SK-N-SH (cell line): Measurements from ENCODE around the gene SEC31B.

ENCODE experiments used
- EP300 ChIP-seq, 2 experiments: IDR thresholded peaks; 2 replicates each; pipeline versions ENCODE4 v1.4.0 to v1.6.1; 2012; ENCODE audit warnings: borderline replicate concordance in 1 of 2, low read depth in 1 of 2, low read length in 1 of 2
- EZH2phosphoT487 ChIP-seq: fragments of 200-600 bp; sonication (generic); IDR thresholded peaks from 2 replicates; pipeline ENCODE4 v1.6.1; 2017; ENCODE audit warnings: low read depth, mixed run types, mild to moderate bottlenecking, antibody characterized with exemption, moderate library complexity, borderline replicate concordance
- FOXM1 ChIP-seq: IDR thresholded peaks from 2 replicates; pipeline ENCODE4 v1.4.0; 2012; ENCODE audit warnings: low read depth, mild to moderate bottlenecking
- GABPA ChIP-seq: IDR thresholded peaks from 2 replicates; pipeline ENCODE4 v1.4.0; 2012; ENCODE audit warnings: low read depth, mild to moderate bottlenecking
- NFIC ChIP-seq: IDR thresholded peaks from 2 replicates; pipeline ENCODE4 v1.4.0; 2012; ENCODE audit warnings: borderline replicate concordance
- NRF1 ChIP-seq: IDR thresholded peaks from 2 replicates; pipeline ENCODE4 v1.6.1; 2012; ENCODE audit warnings: low read depth, mild to moderate bottlenecking, low read length
- POLR2AphosphoS5 ChIP-seq: IDR thresholded peaks from 2 replicates; pipeline ENCODE4 v1.6.1; 2012; ENCODE audit warnings: low read depth, low read length
- RAD21 ChIP-seq: IDR thresholded peaks from 2 replicates; pipeline ENCODE4 v1.6.1; 2012; ENCODE audit warnings: mild to moderate bottlenecking, low read length
- RXRA ChIP-seq: IDR thresholded peaks from 2 replicates; pipeline ENCODE4 v1.4.0; 2012; ENCODE audit warnings: low read depth, mild to moderate bottlenecking, borderline replicate concordance
- TAF1 ChIP-seq: IDR thresholded peaks from 2 replicates; pipeline ENCODE4 v1.6.1; 2012; ENCODE audit warnings: low read depth, mild to moderate bottlenecking, low read length, moderate library complexity, borderline replicate concordance
- YY1 ChIP-seq: IDR thresholded peaks from 2 replicates; pipeline ENCODE4 v1.4.0; 2012; ENCODE audit warnings: low read depth, mild to moderate bottlenecking
- TF ChIP-seq, protein P1 (sequence below): fragments of 200-600 bp; sonication (generic); IDR thresholded peaks from 2 replicates; pipeline ENCODE4 v1.6.1; 2017; ENCODE audit warnings: antibody characterized with exemption, mild to moderate bottlenecking, moderate library complexity
- TF ChIP-seq, protein P2 (sequence below): IDR thresholded peaks from 2 replicates; pipeline ENCODE4 v1.4.0; 2012; ENCODE audit warnings: low read depth
- TF ChIP-seq, protein P3 (sequence below): IDR thresholded peaks from 2 replicates; pipeline ENCODE4 v1.4.0; 2012; ENCODE audit warnings: low read depth, borderline replicate concordance

DNA sequence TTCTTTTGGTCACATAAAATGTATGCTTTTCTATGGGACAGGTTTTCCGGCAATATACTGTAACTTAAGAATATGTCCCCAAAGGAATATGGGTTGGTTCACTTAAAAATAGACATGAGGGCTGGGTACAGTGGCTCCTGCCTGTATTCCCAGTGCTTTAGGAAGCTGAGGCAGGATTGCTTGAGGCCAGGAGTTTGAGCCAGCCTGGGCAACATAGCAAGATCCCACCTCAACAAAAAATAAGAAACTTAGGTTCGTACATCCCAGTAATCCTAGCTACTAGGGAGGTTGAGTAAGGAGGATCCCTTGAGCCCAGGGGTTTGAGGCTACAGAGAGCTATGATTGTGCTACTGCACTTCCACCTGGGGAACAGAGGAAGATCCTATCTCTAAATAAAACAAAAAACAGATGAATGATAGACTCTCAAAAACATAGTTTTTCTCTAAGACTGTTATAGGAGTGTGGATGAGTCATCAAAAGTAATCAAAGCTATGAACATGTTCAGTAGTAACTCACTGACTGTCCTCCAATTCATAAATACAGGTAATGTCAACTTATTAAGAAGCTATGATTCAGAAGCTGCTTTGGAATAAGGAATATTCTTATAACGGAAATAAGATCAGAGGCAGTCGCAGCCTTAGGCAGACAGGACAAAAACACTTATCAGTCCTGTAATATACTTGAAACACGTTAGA, 2.6 kb upstream of the SEC31B start:
- TF ChIP-seq, protein P1, sequence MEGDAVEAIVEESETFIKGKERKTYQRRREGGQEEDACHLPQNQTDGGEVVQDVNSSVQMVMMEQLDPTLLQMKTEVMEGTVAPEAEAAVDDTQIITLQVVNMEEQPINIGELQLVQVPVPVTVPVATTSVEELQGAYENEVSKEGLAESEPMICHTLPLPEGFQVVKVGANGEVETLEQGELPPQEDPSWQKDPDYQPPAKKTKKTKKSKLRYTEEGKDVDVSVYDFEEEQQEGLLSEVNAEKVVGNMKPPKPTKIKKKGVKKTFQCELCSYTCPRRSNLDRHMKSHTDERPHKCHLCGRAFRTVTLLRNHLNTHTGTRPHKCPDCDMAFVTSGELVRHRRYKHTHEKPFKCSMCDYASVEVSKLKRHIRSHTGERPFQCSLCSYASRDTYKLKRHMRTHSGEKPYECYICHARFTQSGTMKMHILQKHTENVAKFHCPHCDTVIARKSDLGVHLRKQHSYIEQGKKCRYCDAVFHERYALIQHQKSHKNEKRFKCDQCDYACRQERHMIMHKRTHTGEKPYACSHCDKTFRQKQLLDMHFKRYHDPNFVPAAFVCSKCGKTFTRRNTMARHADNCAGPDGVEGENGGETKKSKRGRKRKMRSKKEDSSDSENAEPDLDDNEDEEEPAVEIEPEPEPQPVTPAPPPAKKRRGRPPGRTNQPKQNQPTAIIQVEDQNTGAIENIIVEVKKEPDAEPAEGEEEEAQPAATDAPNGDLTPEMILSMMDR = no peak
- TF ChIP-seq NRF1 (no peak), NFIC (no peak), EZH2phosphoT487 (no peak), YY1 (no peak), FOXM1 (no peak), RXRA (no peak), POLR2AphosphoS5 (no peak), TAF1 (no peak), GABPA (no peak), EP300 (IDR thresholded peaks at IDR 0.05; ENCODE audit: borderline replicate concordance in 1 of 2, low read depth in 1 of 2, low read length in 1 of 2) (no peak), RAD21 (no peak)
- TF ChIP-seq, protein P2, sequence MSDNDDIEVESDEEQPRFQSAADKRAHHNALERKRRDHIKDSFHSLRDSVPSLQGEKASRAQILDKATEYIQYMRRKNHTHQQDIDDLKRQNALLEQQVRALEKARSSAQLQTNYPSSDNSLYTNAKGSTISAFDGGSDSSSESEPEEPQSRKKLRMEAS = no peak
- TF ChIP-seq, protein P3, sequence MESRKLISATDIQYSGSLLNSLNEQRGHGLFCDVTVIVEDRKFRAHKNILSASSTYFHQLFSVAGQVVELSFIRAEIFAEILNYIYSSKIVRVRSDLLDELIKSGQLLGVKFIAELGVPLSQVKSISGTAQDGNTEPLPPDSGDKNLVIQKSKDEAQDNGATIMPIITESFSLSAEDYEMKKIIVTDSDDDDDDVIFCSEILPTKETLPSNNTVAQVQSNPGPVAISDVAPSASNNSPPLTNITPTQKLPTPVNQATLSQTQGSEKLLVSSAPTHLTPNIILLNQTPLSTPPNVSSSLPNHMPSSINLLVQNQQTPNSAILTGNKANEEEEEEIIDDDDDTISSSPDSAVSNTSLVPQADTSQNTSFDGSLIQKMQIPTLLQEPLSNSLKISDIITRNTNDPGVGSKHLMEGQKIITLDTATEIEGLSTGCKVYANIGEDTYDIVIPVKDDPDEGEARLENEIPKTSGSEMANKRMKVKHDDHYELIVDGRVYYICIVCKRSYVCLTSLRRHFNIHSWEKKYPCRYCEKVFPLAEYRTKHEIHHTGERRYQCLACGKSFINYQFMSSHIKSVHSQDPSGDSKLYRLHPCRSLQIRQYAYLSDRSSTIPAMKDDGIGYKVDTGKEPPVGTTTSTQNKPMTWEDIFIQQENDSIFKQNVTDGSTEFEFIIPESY = no peak
